ENCODE measurements around the gene PSMB8.
"Not testable (repeated sequence)": the region's sequence is repeated elsewhere in the genome, so short reads cannot be mapped to it uniquely, and the experiment has no call there.

Gene PSMB8

GRCh38 chr6:32879691-32880090 lies 35.8 kb upstream of the PSMB8 start:
- peak overlapping the region; percentile 28 for H3K4me3 ChIP-seq (ENCODE audit: low read length)
- TF ChIP-seq EZH2phosphoT487 (IDR thresholded peaks at IDR 0.05; ENCODE audit: borderline replicate concordance, low read length) (no peak), CTCF (IDR thresholded peaks at IDR 0.05; ENCODE audit: low read depth, low read length, poor library complexity, severe bottlenecking) (no peak)

GRCh38 chr6:32876603-32877002 lies 32.8 kb upstream of the PSMB8 start:
- Histone ChIP-seq H3K4me3 (ENCODE audit: low read length) (no peak overlapping the region), H3K4me1 (ENCODE audit: control insufficient read depth, low read length) (peaks cover 32% of the 10 kb centered on the region), H3K9me3 (ENCODE audit: control insufficient read depth, insufficient read depth, low read length) (no peaks in the 10 kb centered on the region), H3K9me2 (replicated peaks; ENCODE audit: control insufficient read depth, low read length) (no peaks in the 10 kb centered on the region), H3K79me2 (ENCODE audit: control insufficient read depth, low read length) (no peaks in the 10 kb centered on the region), H4K20me1 (ENCODE audit: control insufficient read depth, insufficient read depth, low read depth, low read length) (no peaks in the 10 kb centered on the region), H3K36me3 (ENCODE audit: control insufficient read depth, low read length) (no peaks in the 10 kb centered on the region), H3F3A (ENCODE audit: control insufficient read depth, insufficient read depth) (0 out of 2 replicates have a peak, but pooled peaks cover 3% of the 10 kb centered on the region), H3K27me3 (ENCODE audit: control insufficient read depth, low read length) (no peaks in the 10 kb centered on the region), H3K27ac (ENCODE audit: low read depth, low read length) (no peak overlapping the region), H3K4me2 (ENCODE audit: low read length) (no peak overlapping the region)
- TF ChIP-seq EZH2phosphoT487 (IDR thresholded peaks at IDR 0.05; ENCODE audit: borderline replicate concordance, low read length) (no peak), CTCF (IDR thresholded peaks at IDR 0.05; ENCODE audit: low read depth, low read length, poor library complexity, severe bottlenecking) (no peak)

More at GRCh38 chr6:32879691-32880090, 35.8 kb upstream of the PSMB8 start:
- Histone ChIP-seq H3K27ac (ENCODE audit: low read depth, low read length) (no peak overlapping the region), H3K27me3 (ENCODE audit: control insufficient read depth, low read length) (no peaks in the 10 kb centered on the region), H3K36me3 (ENCODE audit: control insufficient read depth, low read length) (no peaks in the 10 kb centered on the region), H3K9me3 (ENCODE audit: control insufficient read depth, insufficient read depth, low read length) (no peaks in the 10 kb centered on the region), H3K4me2 (ENCODE audit: low read length) (peak overlapping the region; percentile 28), H3K4me1 (ENCODE audit: control insufficient read depth, low read length) (peaks cover 44% of the 10 kb centered on the region), H3F3A (ENCODE audit: control insufficient read depth, insufficient read depth) (peaks cover 12% of the 10 kb centered on the region; the same call in 1 of the 2 replicates), H4K20me1 (ENCODE audit: control insufficient read depth, insufficient read depth, low read depth, low read length) (no peaks in the 10 kb centered on the region), H3K79me2 (ENCODE audit: control insufficient read depth, low read length) (no peaks in the 10 kb centered on the region), H3K9me2 (replicated peaks; ENCODE audit: control insufficient read depth, low read length) (no peaks in the 10 kb centered on the region)

DNA sequence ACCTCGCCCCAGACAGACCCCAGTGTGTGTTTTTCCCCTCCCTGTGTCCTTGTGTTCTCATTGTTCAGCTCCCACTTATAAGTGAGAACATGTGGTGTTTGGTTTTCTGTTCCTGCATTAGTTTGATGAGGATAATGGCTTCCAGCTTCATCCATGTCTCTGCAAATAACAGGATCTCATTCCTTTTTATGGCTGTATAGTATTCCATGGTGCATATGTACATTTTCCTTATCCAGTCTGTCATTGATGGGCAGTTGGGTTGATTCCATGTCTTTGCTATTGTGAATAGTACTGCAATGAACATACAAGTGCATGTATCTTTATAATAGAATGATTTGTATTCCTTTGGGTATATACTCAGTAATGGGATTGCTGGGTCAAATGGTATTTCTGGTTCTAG lies 30.1 kb upstream of the PSMB8 start:
- H4K20me1 ChIP-seq (ENCODE audit: control insufficient read depth, insufficient read depth, low read depth, low read length); H3K9me2 ChIP-seq (replicated peaks; ENCODE audit: control insufficient read depth, low read length); H3K79me2 ChIP-seq (ENCODE audit: control insufficient read depth, low read length); H3F3A ChIP-seq (ENCODE audit: control insufficient read depth, insufficient read depth); H3K36me3 ChIP-seq (ENCODE audit: control insufficient read depth, low read length); H3K27me3 ChIP-seq (ENCODE audit: control insufficient read depth, low read length); H3K9me3 ChIP-seq (ENCODE audit: control insufficient read depth, insufficient read depth, low read length); H3K27ac ChIP-seq (ENCODE audit: low read depth, low read length); H3K4me1 ChIP-seq (ENCODE audit: control insufficient read depth, low read length): not testable (repeated sequence)
- H3K4me3 ChIP-seq (ENCODE audit: low read length): peak overlapping the region; percentile 1; the same call in 1 of the 2 replicates
- peak overlapping the region; percentile 34; the same call in 1 of the 2 replicates for H3K4me2 ChIP-seq (ENCODE audit: low read length)

GRCh38 chr6:32868257-32868788 lies 24.5 kb upstream of the PSMB8 start:
- no peak overlapping the region for H3K27ac ChIP-seq (ENCODE audit: low read depth, low read length)
- H3K4me3 ChIP-seq (ENCODE audit: low read length): peak overlapping the region; percentile 39

More at GRCh38 chr6:32868257-32868788, 24.5 kb upstream of the PSMB8 start:
- Histone ChIP-seq H3K4me1 (ENCODE audit: control insufficient read depth, low read length) (peaks cover 27% of the 10 kb centered on the region), H3K9me3 (ENCODE audit: control insufficient read depth, insufficient read depth, low read length) (no peaks in the 10 kb centered on the region), H3K4me2 (ENCODE audit: low read length) (peak overlapping the region; percentile 63), H3K79me2 (ENCODE audit: control insufficient read depth, low read length) (no peaks in the 10 kb centered on the region), H4K20me1 (ENCODE audit: control insufficient read depth, insufficient read depth, low read depth, low read length) (no peaks in the 10 kb centered on the region), H3F3A (ENCODE audit: control insufficient read depth, insufficient read depth) (no peaks in the 10 kb centered on the region; the same call in 1 of the 2 replicates), H3K9me2 (replicated peaks; ENCODE audit: control insufficient read depth, low read length) (no peaks in the 10 kb centered on the region), H3K27me3 (ENCODE audit: control insufficient read depth, low read length) (no peaks in the 10 kb centered on the region), H3K36me3 (ENCODE audit: control insufficient read depth, low read length) (no peaks in the 10 kb centered on the region)
- peak; percentile 94 for TF ChIP-seq CTCF (IDR thresholded peaks at IDR 0.05; ENCODE audit: low read depth, low read length, poor library complexity, severe bottlenecking)
- TF ChIP-seq EZH2phosphoT487 (IDR thresholded peaks at IDR 0.05; ENCODE audit: borderline replicate concordance, low read length): no peak

Data from DOHH2 (cell line).